ENCODE data around the gene CEP112.
"Not testable (repeated sequence)": the region's sequence is repeated elsewhere in the genome, so short reads cannot be mapped to it uniquely, and the experiment has no call there.

CEP112 gene

DNA sequence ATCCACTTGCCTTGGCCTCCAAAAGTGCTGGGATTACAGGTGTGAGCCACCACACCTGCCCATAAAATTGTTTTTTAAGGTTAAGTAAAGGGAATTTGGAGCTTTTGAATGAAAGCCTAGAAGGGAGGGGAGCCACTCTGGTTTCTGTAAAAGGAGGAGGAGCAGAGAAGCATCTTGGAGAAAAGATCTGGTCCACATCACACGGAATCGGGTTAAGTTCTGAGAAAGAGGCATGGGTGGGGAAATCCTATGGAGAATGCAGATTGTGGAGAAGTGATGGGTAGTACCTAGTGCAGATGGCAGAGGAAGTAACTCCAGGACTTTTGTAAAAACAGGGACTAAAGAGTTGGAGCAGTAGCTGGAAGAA lies 18.3 kb upstream of the CEP112 start:
- no peak for DNase-seq

DNA sequence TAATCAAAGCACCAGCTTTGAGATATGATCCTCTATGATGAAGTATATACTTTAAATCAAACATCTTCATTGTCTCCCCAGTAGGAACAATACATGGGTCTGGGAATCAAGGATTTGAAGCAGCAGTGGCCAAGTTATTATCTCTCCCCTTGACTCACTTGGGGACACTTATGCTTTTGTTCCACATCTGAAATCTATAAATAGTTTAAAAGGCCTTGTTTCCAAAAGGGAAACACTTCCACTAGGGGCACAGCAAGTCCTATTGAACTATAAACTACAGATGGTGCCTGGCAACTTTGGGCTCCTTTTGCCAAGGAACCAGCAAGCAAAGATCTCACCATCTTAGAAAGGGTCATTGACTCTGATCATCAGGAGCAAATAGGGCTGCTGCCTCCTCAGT lies 16.0 kb upstream of the CEP112 start:
- DNase-seq = no peak

DNA sequence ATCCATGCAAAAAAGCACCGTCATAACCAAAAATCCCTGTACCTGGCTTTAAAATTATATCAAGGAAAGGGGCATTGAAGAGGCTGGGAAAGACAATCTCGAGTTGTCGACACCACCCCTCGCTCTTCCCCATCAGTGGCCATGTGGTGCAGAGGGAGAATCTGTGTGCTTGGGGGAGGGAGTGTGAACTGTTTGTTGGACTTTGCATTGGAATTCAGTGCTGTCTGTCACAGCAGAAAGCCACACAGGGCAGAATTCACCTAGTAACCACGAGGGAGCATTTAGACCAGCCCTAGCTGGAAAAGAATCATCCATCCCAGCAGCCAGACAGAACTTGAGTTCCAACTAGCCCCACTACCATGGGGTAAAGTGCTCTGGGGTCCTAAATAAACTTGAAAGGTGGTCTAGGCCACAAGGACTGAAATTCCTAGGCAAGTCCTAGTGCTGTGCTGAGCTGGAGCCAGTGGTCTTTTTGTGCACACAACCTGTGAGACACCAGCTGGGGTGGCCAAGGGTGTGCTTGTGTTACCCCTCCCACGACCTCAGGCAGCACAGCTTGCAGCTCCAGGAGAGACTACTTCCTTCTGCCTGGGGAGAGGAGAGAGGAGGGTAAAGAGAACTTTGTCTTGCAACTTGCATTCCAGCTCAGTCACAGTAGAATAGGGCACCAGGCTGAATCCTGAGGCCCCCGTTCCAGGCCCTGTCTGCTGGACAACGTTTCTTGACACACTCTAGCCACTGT lies 11.5 kb upstream of the CEP112 start:
- DNase-seq = no peak

DNA sequence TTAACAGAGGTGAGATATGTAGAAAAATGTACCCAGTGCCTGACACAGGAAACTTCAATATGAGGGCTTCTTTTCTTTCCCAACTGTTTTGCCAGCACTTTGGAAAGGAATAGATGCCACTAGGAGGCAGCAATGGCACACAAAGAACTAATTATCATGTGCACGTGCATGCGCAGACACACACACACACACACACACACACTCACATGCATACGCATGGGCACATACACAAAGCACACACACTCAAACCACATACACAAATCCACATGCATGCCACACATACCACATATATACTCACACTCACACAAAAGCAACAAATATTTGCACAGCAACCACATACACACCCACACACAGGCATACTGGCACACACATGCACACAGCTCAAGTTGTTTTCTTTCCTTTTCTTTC lies 8.8 kb upstream of the CEP112 start:
- DNase-seq = no peak

DNA sequence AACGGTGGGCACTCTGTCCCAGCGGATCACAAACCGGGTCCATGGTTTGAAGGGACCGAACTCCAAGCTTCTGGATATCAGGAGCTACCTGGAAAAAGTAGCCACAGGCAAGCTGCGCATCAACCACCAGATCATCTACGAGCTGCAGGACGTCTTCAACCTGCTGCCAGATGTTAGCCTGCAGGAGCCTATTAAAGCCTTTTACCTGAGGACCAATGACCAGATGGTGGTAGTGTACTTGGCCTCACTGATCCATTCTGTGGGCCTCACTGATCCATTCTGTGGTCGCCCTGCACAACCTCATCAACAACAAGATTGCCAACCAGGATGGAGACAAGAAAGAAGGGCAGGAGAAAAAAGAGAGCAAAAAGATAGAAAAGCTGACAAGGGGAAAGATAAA lies 6.3 kb upstream of the CEP112 start:
- no peak for DNase-seq

DNA sequence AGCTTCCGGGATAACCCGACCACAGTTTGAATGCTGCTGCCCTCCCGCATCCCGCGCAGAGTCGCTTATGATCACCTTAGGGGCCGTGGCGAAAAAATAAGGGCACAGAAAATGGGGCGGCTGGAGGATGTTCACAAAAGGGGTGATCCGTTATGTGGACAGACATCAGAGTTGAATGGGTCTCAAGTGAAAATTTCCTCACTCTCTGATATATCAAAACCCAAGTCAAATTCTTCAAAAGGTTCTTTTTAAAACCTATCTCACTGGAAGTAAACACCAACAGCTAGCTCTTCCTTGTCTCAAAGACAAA lies 400 bp upstream of the CEP112 start:
- no peak for DNase-seq

DNA sequence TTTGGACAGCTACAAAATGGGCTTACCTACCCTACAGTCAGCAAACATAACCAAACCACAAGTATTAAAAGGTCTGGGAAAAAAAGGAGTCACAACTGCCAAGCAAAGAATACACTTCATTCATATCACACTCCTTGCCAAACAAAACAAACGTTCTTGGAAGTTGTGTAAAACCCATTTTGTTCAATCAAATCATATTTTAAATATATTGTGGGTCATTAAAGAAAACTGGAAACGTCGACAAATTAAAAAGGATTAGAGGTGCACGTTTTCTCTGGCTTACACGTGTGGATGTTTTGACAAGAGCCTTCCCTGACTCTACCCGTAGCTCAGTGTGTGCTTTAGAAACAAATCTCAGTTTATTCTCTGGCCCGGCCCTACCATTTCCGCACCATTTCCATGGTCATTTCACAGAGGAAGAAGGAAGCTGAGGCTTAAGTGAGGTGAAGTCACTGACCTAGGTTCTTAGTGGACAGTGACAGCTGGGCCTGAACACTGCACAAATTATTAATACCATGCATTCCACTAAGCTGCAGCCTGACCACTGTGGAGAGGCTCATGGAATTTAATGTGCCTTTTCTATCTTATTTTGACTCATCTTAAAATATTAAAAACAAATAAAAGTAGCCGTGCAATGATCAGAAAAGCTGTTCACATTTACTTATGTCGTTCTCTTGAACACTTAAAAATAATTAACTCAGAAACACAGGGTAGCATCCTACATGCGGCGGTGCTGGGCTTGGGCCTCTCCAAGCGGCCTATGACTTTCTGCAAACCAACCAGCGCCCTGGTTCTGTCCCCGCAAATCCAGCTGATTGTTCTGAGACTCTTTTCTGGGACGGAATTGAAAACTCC lies 968 bp downstream of the CEP112 start:
- no peak for DNase-seq

DNA sequence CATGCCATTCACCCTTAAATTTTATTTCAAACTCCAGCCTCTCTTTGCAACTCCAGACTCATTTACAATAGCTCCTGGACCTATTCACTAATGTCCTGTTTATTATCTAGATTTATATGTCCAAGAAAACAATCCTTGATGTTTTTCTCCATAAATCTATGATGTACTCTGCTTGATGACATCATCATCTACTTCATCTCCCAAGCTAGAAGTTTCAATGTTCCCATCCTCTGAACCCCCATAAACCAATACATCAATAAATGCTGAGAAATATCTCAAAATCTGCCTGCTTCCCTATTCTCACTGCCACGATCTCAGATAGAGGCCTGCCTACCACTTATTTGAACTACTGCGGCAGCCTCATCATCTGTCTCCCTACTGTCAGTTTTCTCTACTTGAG lies 4.2 kb downstream of the CEP112 start:
- no peak for DNase-seq

DNA sequence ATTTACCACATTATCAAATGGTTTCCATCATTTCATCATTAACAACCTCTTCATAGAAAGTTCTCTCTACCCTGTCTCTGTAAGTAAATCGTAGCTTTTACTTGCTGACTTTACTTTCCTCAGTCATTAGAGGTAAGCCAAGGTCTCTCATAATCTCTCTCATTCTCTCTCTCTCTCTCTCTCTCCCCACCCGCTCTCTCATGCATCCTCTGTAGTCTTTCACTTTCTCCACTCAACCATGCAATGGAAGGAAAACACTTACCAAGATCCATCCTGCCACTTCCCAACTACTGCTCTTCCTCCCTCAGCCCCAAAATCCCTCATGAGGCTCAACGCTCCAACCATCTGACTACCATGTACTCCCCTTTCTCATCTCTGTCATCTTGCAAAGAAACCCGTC lies 6.1 kb downstream of the CEP112 start:
- DNase-seq = no peak

DNA sequence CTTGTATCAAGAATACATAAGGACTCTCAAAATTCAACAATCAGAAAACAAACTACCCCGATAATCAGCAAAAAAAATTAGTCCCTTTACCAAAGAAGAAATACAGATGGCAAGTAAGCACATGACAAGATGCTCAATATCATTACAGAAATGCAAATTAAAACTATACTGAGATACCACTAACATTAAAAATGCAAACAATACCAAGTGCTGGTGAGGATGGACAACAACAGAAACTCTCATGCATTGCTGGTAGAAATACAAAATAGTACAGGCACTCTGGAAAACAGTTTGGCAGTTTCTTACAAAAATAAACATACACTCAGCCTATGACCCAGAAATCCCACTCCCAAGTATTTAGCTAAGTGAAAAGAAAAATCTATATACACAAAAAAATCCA lies 7.5 kb downstream of the CEP112 start:
- DNase-seq = no peak

DNA sequence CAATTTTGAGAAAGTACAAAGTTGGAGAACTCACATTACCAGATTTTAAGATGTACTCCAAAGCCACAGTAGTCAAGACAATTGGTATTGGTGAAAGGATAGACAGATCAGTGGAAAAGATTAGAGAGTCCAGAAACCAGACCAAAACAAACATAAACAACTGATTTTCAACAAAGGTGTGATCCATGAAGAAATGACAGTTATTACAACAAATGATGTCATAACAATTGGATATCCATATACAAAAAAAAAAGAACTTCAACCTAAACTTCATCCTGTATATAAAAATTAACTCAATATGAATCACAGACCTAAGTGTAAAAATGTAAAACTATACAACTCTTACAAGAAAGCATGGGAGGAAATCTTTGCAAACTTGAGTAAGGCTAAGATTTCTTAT lies 8.4 kb downstream of the CEP112 start:
- DNase-seq = no peak

DNA sequence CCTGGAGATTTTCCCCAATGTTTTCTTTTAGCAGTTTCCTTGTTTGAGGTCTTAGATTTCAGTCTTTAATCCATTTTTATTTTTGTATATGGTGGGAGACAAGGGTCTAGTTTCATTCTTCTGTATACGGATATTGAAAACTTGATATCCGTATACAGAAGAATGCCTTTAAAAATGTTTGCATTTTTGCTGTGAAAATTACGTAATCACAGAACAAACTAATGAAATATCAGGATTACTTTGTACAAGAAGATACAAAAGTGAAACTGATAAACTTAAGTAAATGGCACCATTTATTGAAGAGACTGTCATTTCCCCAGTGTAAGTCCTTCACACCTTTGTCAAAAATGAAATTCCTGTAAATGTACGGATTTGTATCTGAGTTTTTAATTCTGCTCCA lies 13.3 kb downstream of the CEP112 start:
- DNase-seq = no peak

DNA sequence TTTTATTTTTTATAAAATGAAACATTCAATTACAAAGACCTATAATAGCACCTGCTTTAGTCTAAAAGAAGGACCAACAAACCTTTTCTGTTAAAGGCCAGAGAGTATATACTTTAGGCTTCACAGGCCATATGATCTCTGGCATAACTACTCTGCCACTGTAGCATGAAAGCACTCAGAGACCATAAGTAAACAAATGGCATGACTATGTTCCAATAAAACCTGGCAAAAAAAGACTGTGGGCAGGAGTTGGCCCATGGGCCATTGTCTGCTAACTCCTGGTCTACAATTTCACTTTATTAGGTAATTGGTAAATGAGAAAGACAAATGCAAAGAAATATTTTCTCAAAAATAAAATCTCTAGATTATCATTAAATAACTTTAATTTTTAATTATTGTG lies 14.9 kb downstream of the CEP112 start:
- no peak for DNase-seq

DNA sequence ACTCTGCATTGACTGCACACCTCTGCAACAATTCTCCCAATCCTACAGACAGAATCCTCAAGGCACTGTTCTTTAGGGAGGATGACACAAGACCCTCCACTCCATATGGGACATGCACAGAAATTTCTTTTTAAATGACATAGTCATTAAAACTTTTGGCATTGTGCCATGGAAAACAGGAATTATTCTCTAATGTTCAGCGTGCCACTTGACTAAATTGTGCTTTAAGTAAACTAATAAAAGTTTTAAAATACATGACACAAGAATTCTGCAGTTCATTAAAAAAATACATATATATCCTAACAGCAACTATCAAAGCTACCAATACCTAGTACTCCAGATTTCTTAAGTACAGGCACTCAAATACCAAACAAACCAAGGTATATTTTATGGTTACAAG lies 16.0 kb downstream of the CEP112 start:
- no peak for DNase-seq

DNA sequence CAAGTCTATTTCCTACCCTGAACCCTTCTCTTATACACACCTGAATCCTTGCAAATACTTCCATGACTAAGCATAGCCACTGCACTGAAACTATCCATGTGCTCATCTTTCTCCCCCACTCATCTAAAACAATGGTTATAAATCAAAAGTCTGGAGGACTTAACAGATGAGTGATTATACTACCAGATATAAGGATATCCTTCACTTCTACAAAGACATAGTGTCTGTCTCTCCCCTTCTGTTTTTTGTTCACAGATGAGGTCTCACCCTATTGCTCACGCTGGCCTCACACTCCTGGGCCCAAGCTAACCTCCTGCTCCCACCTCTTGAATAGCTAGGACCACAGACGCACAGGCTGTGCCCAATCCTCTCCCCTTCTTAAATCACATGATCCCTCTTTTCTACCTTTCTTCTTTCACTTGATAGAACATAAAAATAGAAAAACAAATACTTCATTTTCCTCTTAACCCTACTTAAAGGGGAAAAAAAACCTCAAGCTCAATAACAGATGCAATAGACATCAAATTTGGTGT lies 19.2 kb downstream of the CEP112 start:
- DNase-seq = no peak

DNA sequence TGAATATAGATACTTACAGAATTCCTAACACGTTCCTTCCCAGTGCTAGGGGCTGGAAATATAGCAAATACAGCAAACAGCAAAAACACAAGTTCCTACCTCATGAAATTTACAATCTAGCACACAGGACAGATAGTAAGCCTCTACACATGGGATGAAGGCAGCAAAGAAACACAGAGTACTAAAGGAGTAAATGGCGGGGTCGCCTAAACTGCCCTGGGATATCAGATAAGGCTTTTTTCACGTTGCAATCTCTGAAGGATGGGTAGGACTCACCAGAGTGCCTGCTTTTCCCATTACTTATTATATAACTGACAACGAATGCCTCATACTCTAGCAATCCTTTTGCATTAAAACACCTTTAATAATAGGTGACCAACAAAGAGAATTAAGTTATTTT lies 19.8 kb downstream of the CEP112 start:
- DNase-seq = no peak

DNA sequence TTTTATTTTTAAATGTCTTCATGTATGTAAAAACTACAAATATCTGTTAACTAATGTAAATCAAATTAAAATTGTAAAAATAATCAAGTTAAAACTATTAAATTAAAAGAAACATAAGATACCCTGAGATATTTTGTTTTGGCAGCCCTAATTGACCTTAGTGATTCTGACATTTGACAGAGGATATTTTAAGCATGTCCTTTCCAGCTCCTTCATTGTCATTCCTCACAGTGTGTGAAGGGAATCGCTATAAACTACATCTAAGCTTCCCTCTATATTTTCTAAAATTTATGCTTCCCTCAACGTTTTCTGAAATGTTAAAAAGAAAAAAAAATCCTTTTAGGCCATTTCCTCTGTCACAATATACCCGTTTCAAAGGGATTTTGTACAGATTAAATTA lies 20.2 kb downstream of the CEP112 start:
- DNase-seq = no peak

DNA sequence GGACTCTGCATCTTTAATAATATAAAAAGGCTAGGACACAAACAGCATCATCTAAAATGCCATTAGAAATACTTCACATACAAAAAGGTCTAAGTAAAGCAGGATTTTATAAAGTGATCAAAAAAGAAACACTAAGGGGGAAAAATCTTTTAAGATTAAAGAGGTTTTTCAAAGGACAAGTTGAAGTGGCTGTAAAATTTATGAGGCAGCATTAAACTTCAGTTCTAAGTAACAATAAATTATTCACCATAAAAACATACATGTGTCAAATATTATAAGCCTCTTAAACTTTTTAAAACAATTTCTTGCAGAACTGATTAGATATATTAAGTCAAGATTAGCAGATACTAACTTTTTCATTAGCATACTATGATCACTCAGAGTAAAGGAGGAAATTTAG lies 20.8 kb downstream of the CEP112 start:
- no peak for DNase-seq

DNA sequence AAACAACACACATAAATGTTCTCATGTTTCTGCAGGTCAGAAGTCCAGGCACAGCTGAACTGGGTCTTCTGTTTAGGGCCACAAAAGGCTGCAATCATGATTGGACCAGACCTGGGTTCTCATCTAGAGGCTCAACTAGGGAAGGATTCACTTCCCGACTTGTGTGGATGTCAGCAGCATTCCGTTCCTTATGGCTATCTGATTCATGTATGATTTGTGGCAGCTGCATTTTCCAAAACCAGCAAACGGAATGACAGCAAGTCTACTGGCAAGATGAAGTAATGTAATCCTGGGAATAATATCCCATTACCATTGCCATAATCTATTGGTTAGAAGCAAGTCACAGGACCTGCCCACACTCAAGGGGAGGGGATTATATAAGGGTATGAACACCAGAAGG lies 22.1 kb downstream of the CEP112 start:
- no peak for DNase-seq

DNA sequence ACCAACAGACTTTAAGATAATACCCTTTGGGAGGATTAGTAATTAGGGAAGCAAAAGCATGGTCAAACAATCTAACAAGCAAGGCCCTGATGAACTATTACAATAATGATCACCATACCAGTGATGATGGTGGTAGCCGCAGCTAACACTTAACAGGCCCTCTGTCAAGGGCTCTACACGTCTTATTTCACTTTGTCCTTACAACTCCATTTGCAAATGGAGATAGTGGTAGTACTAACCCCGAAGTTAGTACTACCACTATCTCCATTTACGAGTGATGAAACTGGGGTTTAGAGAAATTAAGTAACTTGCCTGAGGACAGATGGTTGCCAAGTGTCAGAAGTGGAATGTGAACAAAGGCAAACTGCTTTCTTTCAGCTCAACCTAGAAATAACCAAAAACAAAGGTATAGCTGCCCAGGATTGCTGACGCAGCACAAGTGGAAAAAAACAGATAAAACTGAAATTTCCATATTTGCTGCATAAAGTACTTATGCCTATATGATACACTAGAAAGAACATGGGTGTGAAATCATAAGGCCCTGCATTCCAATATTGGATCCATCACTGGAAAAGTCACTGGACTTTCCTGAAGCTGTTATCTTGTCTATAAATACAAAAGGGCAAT lies 24.6 kb downstream of the CEP112 start:
- DNase-seq = no peak

DNA sequence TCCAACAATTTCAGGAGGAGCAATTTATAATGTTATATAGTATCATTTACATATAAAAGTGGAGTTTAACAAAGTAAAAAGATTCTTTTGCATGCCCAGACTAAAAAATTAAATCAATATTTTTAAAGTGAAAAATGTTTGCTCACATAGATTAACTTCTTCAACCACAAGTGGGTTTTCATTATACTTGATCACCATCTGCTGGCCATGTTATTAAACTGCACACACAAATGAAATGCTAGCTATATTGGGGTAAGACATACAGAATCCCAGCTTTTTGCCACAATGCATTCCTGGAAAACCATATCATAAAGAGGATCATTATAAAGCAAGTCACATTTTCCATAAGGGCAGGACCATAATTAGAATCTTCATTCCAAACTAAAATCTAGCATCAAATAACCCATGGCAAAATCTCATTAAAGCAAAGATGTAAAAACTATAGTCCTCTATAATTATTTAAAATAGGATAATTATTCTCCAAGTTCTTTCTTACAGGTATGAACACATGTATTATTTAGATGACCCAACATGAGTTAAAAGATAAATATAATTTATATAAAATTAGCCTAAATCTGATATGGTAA lies 26.3 kb downstream of the CEP112 start:
- no peak for DNase-seq

DNA sequence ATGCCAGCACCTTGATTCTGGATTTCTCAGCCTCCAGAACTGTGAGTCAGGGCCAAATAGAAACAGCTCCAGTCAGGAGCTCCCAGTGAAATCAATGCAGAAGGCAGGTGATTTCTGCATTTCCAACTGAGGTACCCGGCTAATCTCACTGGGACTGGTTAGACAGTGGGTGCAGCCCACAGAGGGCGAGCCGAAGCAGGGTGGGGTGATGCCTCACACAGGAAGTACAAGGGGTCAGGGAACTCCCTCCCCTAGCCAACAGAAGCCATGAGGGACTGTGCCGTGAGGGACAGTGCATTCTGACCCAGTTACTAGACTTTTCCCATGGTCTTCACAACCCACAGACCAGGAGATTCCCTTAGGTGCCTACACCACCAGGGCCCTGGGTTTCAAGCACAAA lies 36.9 kb downstream of the CEP112 start:
- DNase-seq = not testable (repeated sequence)

DNA sequence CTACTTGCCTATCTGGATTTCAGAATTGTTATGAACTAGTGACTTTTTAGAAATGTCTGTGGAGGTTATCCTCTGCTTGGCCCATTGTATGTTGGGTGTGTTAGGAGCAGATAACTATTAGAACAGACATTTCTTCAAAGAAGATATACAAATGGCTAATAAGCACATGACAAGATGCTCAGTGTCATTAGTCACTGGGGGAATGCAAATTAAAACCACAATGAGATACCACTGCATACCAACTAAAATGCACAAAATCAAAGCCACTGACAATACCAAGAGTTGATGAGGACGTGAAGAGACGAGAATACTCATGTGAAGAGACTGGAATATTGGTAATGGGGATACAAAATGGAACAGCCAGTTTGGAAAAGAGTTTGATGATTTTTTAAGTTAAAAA lies 39.2 kb downstream of the CEP112 start:
- no peak for DNase-seq

DNA sequence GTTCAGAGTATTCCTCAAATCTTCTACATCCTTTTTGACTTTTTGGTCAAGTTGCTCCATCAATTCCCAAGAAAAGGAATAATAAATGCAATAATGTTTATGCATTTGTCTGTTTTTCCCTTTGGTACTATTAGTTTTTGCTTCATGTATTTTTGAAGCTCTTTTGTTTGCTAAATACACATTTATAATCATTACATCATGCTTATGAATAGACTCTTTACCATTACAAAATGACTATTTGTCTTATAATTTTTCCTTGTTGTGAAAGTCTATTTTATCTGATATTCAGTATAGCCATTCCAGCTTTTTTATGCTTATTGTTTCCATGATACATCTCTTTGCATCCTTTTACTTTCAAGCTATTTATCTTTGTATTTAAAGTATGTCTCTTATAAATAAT lies 41.2 kb downstream of the CEP112 start:
- DNase-seq = no peak

Measured in activated gamma-delta T cell (primary cell).